Fibroblast of the conjunctiva (primary cell): ENCODE data around the gene PIMREG.
"Not testable (repeated sequence)": the region's sequence is repeated elsewhere in the genome, so short reads cannot be mapped to it uniquely, and the experiment has no call there.

Experiments used
- DNase-seq: peaks from one replicate; pipeline ENCODE4 v3.0.0-alpha.2; 2010; ENCODE audit warnings: low read depth

The PIMREG gene

DNA sequence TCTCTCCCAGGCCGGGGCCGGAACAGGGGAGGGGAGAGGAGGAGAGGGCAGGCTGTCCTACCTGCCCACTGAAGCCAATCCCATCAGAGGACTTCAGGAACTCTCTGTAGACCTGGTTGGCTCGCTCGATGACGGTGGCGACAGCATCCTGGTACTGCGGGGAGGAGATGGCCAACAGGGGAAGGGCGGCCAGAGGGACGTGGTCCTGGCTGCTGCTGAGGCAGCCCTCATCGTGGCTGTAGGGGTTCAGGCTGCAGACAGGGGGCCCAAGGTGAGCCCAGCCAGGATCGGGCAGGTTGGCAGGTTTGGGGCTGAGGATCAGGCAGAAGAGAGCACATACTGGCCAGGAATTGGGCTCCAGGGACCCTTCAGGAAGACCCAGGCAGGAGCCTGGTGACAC lies 34.2 kb downstream of the PIMREG start:
- DNase-seq = no peak

DNA sequence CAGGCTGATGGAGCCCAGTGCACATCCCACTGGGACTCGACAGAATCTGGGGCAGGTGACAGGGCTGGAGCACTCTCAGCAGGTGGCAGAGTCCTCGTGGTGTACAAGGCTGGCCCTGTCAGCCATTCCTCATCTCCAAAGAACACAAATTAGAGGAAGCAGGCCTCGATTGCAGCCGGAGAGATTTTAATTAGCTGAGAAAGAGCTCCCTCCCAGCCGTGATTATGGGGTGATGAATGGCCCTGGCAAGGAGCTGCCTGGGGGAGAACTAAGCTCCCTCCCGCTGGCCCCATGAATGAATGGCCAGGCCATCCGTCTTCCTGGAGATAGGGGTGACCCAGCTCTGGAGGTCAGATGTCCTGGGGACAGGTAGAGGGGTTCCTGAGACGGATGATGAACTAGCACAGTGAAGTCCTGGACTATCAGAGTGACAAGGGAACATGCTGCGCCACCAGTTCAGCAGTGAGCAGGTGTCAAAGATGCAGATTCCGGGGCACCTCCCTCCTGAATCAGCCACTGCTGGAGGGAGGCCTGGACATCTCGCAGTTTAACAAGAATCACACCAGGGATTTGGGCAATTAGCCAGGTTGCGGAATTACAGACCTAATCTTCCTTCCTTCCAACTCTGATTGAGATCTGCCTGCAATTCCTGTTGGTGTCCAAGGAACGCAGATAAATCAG lies 35.5 kb downstream of the PIMREG start:
- no peak for DNase-seq

DNA sequence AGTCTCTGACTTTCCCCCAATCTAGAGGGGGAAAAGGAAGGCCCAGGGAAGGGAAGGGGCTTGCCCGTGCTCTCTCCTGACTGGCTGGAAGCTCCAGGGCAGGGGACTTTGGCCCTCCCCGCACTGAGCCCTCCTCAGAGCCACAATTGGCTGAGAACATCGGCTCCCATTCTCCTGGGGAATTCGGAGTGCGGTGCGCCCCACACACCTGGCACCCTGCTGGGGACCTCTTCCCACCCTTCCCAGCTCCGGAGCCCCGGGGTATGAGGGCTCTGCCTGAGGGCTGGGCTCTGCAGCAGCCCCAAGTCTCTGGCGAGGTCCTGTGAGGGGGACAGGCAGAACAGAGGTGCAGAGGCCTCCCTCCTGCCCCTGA lies 36.0 kb downstream of the PIMREG start:
- no peak for DNase-seq

DNA sequence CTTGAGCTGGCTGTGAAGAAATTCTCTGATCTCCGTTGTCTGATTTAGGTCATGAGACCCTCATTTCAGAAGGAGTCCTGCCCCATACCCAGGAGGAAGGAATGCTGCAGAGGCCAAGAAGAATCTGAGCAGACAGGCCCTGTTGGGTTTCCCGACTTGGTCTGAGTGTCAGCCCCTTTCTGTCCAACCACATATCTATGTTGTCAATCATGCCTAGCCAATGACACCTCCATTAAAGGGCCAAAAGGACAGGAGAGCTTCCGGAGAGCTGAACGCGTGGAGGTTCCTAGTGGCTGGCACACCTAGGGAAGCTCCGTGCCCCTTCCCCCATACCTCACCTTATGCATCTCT lies 37.8 kb downstream of the PIMREG start:
- DNase-seq = no peak

DNA sequence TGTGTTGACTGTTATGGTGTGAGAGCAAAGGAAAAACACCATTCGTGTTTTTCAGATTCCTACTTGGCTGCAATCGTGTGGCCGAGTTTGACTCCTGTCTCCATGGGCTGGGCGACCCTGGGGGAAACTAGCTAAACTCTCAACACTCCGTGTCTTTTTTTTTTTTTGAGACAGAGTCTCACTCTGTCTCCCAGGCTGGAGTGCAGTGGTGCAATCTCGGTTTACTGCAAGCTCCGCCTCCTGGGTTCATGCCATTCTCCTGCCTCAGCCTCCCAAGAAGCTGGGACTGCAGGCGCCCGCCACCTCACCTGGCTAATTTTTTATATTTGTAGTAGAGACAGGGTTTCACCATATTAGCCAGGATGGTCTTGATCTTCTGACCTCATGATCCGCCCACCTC lies 38.5 kb downstream of the PIMREG start:
- not testable (repeated sequence) for DNase-seq

DNA sequence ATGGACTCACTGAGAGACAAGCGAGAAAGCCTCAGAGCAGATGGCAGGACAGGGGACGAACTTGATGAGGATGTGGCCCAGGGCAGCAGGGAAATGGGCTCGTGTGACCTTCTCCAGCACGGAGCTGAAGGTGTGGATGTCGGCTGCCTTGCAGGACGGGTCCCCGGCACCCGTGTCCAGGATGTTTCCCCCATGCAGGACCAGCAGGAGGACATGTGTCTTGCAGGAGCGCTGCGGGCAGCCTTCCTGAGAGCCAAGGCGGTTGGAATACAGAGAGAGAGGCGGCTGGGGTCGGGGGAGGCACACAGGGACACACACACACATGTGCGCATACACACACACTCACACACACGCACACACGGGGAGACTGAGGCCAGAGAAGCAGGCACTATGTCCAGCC lies 39.3 kb downstream of the PIMREG start:
- DNase-seq = no peak

DNA sequence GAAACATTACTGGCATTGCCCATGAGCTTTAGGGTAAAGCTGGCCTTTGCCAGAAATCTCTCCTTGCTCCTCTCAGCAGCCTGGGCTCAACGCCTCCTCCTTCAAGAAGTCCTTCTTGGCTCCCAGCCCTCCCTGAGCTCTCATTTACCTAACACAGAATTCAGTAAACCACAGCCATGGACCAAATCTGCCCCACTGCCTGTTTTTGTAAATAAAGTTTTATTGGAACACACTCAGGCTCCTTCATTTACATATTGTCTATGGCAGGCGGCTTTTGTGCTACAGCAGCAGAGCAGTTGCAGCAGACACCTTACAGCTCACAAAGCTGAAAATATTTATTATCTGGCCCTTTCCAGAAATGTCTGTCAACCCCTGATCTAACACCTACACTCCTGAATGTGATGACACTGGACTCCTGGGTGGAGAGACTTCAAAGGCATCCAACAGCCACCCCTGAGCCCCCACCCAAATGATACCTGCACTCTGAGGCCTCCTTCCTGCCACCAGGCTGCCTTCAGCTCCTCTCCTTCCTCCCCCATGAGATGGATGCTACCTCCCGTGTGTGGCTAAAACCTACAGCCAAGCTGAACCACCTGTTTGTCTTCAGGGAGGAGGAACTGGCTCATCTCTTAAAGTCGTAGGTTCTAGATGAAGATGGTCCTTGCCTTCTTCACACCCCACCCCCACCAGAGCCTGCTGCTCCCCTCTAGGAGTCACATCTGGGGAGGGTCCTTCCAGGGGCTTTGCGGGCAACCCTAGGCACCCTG lies 41.6 kb downstream of the PIMREG start:
- DNase-seq = no peak

DNA sequence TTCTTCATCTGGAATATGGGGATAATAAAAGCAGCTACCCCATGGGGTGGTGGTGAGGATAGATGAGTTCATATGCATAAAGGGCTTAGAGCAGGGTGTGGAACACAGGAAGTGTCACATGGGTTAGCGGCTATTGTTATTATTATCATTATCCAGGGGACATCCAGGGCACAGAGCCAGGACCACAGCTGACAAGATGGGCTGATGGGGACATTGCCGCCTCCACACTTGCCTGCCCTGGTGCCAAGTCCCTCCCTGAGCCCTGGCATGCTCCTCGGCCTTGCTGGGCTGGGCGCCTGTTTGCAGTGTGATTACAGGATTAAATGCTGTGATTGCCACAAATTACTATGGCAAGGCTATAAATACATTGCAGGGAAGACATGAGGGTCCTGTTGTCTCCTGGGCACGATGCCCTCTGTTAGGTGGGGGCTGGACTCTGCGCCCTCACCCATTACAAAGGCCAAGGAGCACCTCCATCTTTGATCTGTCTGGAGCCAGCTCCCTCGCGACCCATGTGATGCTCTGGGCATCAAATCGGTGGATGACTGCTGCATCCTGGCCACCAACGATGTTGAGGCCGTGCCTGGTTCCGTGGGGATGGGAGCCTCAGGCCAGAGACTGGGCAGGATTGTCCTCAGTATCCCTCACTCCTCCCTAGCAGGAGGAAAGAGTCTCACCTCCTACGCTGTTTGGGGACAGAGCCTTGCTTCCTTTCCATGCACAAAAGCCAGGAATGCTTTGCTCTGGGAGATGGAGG lies 43.2 kb downstream of the PIMREG start:
- DNase-seq = no peak

DNA sequence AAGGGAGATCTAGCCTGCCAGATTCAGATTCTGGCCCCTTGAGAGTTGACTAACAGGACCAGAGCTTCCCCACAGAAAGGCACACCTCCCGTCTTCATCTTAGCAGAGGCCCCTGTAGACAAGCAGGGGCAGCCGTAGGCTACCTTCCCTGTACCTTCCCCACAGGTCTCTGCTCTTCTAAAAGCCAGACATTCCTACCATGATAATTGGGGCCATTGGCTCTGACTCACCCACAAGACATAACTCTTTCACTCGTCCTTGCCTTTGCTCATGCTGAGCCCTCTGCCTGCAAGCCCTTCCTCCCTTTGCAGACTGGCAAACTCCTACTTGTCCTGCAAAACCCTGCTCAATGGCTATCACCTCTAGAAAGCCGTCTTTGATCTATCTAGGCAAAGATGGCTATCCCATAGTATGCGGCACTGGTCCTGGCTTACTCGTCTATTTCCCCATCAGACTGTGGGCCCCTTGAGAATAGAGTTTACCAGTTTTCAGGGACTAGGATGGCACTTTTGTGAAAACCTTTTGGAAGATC lies 43.8 kb downstream of the PIMREG start:
- DNase-seq = no peak

DNA sequence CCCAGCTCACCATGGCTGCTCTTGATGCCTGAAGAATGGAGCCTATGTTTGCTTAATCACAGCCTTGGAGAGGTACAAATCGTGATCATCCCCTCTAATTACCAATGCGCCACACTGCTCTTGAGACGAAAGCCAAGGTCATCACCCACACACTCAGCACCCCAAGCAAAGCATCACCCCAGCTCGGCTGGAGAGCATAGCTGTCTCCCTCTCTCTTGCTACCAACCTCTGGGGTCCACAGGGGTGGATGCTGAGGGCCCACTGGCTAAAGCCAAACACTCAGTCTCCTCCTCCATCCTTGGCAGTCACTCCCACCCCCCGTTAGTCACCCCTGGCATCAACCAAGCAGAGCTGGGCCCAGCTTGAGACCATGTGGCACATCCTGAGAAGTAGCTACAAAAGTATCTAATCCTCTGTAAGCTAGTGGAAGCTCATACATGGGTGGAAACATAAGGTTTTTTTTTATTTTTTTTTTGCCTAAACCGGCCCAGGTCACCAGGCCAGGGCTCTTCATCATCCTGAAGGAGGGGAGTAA lies 44.8 kb downstream of the PIMREG start:
- no peak for DNase-seq

DNA sequence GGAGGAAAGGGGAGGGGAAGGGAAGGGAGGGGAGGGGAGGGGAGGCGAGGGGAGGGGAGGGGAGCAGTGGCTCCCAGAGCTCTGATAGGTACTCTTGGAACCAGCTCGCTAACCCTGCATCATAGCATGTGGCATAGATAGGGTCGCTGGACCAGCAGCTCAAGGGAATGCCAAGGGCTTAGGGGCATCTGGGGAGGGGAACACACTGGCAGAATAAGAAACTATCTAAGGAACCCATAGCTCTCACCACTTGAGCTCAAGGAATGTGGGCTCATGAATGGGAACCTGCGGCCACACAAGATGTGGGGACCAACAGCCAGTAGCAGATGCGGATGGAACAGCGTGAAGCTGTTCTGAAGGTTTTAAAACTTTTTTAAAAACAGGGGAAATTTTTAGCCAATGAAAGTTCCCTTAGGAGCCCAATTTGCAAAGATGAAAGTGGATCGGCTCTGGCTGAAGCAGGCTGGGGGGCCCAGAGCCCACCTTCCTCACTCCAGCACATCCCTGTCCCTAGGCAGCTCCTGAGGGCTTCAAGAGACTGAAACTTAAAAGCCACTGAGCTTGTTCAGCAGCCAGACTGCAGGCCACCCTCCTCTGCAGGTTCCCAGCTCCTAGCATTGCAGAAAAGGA lies 46.9 kb downstream of the PIMREG start:
- no peak for DNase-seq

DNA sequence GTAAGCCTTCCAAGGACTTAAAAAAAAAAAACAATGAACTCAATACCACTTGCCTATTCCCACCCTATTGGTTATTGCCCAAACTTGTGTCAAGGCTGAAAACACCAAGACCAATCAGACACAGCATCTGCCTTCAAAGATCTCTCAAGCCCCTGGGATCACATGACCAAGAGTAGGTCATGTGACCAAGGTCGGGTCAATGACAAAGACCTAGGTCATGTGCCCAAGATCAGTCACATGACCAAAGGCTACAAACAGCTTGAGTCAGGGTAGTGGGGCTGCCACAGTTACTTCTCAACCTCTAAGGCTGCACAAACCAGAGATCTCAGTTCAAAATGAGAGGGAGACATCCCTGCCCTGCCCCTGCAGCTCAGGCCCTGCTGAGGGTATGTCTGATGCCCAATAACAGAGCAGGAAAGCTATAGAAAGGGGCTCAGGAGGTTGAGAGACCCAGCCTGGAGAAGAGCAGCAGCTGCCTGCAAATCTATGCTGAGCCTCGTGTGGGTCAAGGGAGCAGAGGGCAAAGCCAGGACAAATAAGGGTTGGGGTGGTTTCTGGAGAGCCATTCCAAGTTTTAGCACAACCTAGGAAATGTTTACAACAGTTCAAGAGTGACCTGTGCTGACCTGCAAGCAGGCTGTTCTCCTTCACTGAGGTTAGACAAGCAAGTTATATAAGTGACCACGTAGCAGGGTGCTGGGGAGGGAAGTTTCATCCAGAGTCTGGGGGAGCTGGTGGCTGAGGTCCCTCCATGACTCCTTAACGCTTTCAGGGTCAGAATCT lies 48.8 kb downstream of the PIMREG start:
- no peak for DNase-seq

DNA sequence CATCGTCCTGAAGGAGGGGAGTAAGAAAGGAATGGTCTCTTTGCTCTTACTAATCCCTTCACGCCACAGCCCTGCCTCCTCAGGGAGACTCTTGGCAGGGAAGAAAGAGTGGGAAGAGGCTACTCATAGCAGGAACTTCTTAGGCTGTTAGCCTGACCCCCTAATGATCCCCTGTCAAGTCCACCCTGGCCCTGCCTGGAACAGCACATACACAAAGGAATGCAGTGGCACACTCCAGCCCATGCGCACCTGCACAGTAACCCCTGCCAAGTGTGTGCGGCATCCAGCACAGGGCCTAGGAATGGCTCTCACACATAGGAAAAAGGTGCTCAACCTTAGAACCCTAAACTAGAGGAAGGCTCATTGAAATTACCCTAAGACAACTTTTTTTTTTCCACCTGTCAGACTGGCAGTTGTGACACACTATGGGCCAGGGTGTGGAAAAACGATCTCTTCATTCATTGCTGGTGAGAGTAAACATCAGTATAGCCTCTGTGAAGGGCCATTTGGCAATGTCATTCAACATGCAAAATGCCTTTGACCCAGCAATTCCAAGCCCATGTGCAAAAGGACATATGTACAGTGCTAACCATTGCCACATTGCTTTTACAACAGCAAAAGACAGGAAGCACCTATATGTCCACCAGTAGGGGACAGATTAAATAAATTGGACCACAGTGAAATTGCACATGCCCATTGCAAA lies 50.1 kb downstream of the PIMREG start:
- DNase-seq = no peak

DNA sequence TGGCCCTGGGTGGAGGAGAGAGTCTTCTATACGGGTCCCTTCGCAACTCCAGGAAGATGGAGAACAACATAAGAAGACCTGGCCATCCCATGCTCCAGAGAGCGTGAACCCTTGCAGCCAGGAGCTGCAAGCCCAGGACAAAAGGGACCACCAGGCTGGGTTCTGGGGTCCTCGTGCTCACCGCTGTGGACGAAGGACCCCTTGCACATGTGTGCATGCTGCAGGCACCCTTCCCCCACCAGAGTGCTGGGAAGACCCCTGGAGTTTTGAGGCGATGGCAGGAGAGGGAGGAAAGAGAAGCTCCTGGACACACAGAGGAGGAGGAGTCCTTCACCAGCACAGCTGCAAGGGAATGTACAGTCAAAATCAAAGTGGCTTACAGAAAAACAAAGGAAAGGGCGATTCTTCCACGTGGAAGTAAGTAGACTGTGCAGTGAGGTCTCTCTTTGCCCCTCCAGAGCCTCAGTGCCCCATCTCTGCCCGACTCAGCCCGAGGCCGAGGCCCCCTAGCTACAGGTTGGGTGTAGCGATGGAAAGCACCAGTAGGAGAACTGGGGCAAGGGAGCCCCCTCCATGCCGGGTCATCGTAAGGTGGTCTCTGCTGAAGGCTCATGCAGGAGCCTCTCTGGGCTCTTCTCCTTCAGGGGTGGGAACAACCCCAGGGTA lies 51.3 kb downstream of the PIMREG start:
- DNase-seq = no peak

DNA sequence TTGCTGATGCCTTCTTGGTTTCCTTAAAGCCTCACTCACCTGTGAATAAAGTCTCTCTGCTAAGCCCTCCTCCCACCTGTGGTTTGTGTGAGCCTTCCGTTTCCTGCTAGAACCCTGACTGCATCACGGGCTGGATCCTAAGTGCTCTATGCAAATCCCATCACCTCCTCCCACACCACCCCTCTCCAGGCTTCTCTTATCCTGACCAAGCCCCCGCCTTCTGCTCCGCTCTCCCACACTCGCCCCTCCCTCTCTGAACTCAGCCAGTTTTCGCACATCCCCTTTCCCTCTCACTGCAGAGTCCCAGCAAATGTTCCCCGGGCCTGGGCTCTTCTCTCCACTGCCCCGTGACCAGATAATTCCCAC lies 51.8 kb downstream of the PIMREG start:
- DNase-seq = no peak

DNA sequence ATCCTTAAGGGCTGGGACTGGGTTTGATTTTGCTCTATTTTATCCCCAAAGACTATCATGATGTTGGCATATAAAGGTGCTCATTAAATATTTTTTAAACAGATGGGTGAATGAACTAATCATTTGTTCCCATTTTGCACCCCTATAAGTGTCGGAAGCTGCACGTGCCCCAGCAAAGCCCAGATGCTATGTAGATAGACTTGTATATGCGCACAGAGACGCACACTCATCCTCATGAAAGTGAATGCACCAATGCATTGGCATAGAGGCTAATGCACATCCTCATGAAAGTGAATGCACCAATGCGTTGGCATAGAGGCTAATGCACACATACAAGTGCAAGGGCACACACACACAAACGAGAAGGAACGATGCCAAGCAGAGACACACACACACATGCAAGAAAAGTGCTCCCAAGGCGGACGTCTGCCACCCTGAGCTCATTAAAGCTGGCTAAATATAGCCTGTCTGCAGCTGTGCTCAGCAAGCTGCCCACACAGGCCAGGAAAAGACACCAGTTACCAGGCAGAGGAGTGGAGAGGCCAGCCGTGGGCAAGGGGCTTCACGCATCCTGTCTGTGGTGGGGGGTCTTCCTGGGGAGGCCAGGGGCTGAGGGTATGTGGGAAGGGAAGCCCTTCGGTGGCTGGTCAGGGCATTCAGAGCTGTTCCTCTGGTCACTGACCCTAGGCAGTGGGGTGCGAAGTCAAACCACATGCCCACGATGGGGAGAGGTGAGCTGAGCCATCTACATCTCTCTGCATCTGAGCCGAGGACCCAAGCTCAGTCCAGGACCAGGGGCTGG lies 52.6 kb downstream of the PIMREG start:
- DNase-seq = no peak

DNA sequence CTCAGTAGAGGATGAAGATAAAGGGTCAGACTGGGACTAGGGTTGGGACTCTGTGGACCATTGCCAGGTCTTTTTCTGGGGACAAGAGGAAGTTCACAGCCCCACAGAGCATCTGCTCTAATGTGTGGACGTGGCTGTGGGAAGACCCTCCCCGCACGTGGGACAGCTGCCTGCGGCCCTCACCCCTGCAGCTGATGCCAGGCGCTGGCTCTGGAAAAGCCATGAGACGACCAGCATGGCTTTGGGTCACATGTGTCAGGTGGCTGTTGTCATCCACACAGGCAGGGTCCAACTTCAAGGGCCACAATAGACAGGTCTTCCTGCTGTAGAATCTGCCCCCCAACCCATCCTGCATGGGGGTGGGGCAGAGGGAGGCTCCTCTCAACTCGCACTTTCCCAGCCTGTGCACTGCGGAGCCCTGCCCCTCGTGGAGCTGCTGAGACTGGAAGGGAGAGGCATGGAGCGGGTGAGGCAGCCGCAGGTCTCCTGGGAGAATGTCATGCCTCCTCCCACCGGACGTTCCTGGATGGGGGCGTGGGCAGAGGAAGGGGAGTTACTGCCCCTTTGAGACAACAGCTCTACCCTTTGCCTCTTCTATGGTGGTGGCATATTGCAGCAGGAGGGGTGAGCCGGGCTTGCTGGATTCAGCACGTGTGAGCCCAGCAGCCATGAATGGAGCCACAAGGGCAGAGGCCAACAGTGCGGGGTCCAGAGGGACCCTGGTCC lies 53.4 kb downstream of the PIMREG start:
- no peak for DNase-seq

DNA sequence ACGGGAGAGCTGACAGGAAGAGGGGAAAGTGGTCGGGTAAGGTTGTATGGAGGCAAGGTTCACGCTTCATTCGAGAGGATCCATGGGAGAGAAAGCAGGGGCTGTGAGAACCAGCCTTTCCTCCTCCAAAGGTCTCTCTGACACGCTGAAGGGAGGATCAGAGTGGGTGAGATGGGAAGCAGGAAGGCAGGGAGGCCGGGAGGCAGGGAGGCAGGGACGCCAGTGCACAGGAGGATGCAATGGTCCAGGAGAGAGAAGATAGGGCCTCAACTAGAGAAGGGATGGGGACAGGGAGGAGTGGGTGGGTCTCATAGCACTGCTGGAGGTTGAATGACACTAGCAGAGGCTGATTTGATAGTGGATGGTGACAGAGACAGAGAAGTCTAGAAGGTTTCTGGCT lies 54.1 kb downstream of the PIMREG start:
- no peak for DNase-seq
